RWPE2 (cell line): ENCODE measurements around the gene ANTXR1.
"Not testable (repeated sequence)": the region's sequence is repeated elsewhere in the genome, so short reads cannot be mapped to it uniquely, and the experiment has no call there.

ENCODE experiments used
- ATAC-seq: fragments of 200-7000 bp; cut with Tn5 transposase; 3 replicates; pipeline ENCODE4 v1.9.1; 2021; ENCODE audit warnings: low read depth
- DNase-seq: peaks from one replicate; pipeline ENCODE4 v3.0.0-alpha.2; 2020; ENCODE audit warnings: low spot score
- H3K27ac ChIP-seq: fragments of 450-650 bp; 2 replicates; pipeline ENCODE4 v1.5.1; 2017; ENCODE audit warnings: mild to moderate bottlenecking; ENCODE audit not compliant: poor library complexity, severe bottlenecking
- H3K27me3 ChIP-seq: fragments of 250-450 bp; sonication (Bioruptor Pico); 2 replicates; pipeline ENCODE4 v1.5.1; 2021; ENCODE audit warnings: mild to moderate bottlenecking, moderate library complexity; ENCODE audit not compliant: insufficient read depth, poor library complexity, severe bottlenecking
- H3K36me3 ChIP-seq: fragments of 250-450 bp; sonication (Bioruptor Pico); 2 replicates; pipeline ENCODE4 v1.5.1; 2020; ENCODE audit warnings: low read depth, mild to moderate bottlenecking, moderate library complexity
- H3K4me1 ChIP-seq: fragments of 250-450 bp; sonication (Bioruptor Pico); 2 replicates; pipeline ENCODE4 v1.5.1; 2021; ENCODE audit warnings: mild to moderate bottlenecking, moderate library complexity; ENCODE audit not compliant: insufficient read depth, poor library complexity, severe bottlenecking
- H3K4me3 ChIP-seq: fragments of 250-450 bp; sonication (Bioruptor Pico); 2 replicates; pipeline ENCODE4 v1.5.1; 2021; ENCODE audit warnings: mild to moderate bottlenecking, moderate library complexity; ENCODE audit not compliant: severe bottlenecking
- H3K9me3 ChIP-seq: fragments of 250-450 bp; sonication (Bioruptor Pico); 2 replicates; pipeline ENCODE4 v1.5.1; 2021; ENCODE audit warnings: mild to moderate bottlenecking, moderate library complexity; ENCODE audit not compliant: severe bottlenecking
- TF ChIP-seq, protein P1 (sequence below): fragments of 450-650 bp; IDR thresholded peaks from one replicate; pipeline ENCODE4 v1.5.1; 2017; ENCODE audit warnings: mild to moderate bottlenecking, moderate library complexity; ENCODE audit not compliant: poor library complexity, severe bottlenecking

ANTXR1 gene

GRCh38 chr2:69231612-69232277, 218.8 kb downstream of the ANTXR1 start:
- no peak overlapping the region for H3K27ac ChIP-seq
- no peak for DNase-seq

DNA sequence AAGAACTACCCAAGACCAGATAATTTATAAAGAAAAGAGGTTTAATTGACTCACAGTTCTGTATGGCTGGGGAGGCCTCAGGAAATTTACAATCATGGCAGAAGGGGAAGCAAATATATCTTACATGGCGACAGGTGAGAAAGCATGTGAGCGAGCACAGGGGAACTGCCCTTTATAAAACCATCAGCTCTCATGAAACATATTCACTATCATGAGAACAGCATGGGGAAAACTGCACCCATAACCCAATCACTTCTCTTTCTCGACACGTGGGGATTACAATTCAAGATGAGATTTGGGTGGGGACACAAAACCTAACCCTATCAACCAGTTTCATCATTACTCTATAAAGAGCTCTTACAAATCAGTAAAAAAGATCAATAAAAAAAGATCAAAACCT, 222.9 kb downstream of the ANTXR1 start:
- not testable (repeated sequence) for H3K27me3 ChIP-seq, H3K36me3 ChIP-seq, H3K9me3 ChIP-seq, DNase-seq, H3K4me1 ChIP-seq, ATAC-seq, H3K27ac ChIP-seq, H3K4me3 ChIP-seq

More at GRCh38 chr2:69231612-69232277, 218.8 kb downstream of the ANTXR1 start:
- no peaks in the 10 kb centered on the region for H3K27me3 ChIP-seq
- no peak for ATAC-seq
- no peak overlapping the region for H3K4me3 ChIP-seq
- no peaks in the 10 kb centered on the region for H3K9me3 ChIP-seq
- TF ChIP-seq, protein P1, sequence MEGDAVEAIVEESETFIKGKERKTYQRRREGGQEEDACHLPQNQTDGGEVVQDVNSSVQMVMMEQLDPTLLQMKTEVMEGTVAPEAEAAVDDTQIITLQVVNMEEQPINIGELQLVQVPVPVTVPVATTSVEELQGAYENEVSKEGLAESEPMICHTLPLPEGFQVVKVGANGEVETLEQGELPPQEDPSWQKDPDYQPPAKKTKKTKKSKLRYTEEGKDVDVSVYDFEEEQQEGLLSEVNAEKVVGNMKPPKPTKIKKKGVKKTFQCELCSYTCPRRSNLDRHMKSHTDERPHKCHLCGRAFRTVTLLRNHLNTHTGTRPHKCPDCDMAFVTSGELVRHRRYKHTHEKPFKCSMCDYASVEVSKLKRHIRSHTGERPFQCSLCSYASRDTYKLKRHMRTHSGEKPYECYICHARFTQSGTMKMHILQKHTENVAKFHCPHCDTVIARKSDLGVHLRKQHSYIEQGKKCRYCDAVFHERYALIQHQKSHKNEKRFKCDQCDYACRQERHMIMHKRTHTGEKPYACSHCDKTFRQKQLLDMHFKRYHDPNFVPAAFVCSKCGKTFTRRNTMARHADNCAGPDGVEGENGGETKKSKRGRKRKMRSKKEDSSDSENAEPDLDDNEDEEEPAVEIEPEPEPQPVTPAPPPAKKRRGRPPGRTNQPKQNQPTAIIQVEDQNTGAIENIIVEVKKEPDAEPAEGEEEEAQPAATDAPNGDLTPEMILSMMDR, result no peak
- H3K4me1 ChIP-seq, result no peaks in the 10 kb centered on the region
- no peaks in the 10 kb centered on the region for H3K36me3 ChIP-seq

GRCh38 chr2:69237070-69237670, 224.2 kb downstream of the ANTXR1 start:
- ATAC-seq (no peak), DNase-seq (no peak)
- Histone ChIP-seq H3K4me1 (no peaks in the 10 kb centered on the region), H3K27me3 (no peaks in the 10 kb centered on the region), H3K4me3 (no peak overlapping the region), H3K9me3 (no peaks in the 10 kb centered on the region), H3K27ac (no peak overlapping the region), H3K36me3 (no peaks in the 10 kb centered on the region)
- TF ChIP-seq, protein P1, result no peak

DNA sequence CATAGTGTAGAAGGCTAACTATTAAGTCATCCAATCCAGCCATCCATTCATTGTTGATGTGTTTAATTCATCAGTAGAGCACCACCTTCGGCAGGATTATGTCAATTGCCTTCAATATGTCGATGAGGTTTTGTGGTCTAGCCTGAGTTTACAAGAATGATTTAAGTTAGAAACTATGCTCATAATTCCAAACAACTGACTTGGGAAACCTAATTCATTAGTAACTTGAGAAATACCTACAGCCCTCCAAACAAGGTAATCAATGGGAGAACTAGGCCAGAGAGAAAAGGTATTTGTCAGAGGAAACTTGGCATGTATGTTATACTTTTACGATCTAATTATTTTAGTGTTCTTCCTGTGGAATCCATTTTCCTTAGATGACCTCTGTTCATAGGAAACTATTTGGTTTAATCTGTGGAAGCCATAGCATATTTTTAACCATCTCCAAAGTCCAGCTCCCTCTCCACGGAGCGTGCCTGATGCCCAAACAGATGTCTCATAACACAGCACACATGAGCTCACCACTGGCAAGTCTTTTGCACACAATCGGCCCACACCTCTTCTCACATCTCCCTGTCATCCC, 225.6 kb downstream of the ANTXR1 start:
- Histone ChIP-seq H3K4me1 (no peaks in the 10 kb centered on the region), H3K4me3 (no peak overlapping the region), H3K9me3 (no peaks in the 10 kb centered on the region), H3K36me3 (no peaks in the 10 kb centered on the region), H3K27me3 (no peaks in the 10 kb centered on the region), H3K27ac (peak overlapping the region; percentile 17)
- TF ChIP-seq, protein P1, result no peak
- ATAC-seq (peak; percentile 35; the same call in 1 of the 3 replicates), DNase-seq (no peak)

DNA sequence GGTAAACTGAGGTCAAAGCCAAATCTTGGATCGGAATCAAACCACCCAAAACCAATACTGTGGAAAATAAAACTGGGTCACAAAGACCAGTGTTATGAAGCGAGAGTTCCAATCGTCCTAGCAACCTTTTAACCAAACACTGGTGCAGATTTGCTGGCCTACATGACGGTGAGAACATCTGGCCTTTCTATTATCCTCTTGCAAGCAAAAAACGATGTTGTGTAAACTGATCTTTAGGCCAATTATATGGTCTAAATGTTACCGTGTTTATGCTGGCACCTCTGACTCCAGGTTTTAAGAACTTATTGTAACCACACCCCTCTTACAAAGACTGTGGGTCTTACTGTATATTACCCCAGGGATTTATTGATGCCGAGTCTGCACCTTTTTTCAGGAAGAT, 228.1 kb downstream of the ANTXR1 start:
- Histone ChIP-seq H3K4me3 (no peak overlapping the region), H3K27me3 (no peaks in the 10 kb centered on the region), H3K9me3 (no peaks in the 10 kb centered on the region), H3K4me1 (no peaks in the 10 kb centered on the region), H3K36me3 (no peaks in the 10 kb centered on the region; the same call in 1 of the 2 replicates), H3K27ac (no peak overlapping the region)
- TF ChIP-seq, protein P1, result no peak
- ATAC-seq (no peak), DNase-seq (no peak)
